ENCODE measurements around the gene CCDC40. TPM values are rescaled to one million over a fixed set of nuclear protein-coding genes. Genes with fewer than 3 reads are reported as not detected.

The CCDC40 gene
- total and polyA plus RNA-seq, 2 donors (not counting 1 experiment from before 2014, with no cell fraction given) = 0.63 to 3.2 TPM

GRCh38 chr17:80112471-80113032 lies 76.1 kb downstream of the CCDC40 start:
- Histone ChIP-seq H3K79me2 (ENCODE audit: control insufficient read depth, insufficient read depth, low read length) (no peaks in the 10 kb centered on the region), H3K4me3 (ENCODE audit: control extremely low read depth in 1 of 5, extremely low read depth in 1 of 5, insufficient read depth in 1 of 5, low read depth in 2 of 5, low read length in 4 of 5) (no peak overlapping the region), H3K9me3 (ENCODE audit: control extremely low read depth in 1 of 3, control insufficient read depth in 2 of 3, insufficient read depth in 1 of 3, low read length in 2 of 3) (peaks cover 0 to 4% (median 0%) of the 10 kb centered on the region in 3 donors), H3K36me3 (replicated peaks in 1 of 2; ENCODE audit: control extremely low read depth in 1 of 2, control insufficient read depth in 1 of 2, extremely low read depth in 1 of 2, insufficient read depth in 2 of 2, low read length in 1 of 2) (no peaks in the 10 kb centered on the region), H3K9ac (ENCODE audit: low read length) (no peak overlapping the region), H3K4me2 (replicated peaks; ENCODE audit: low read depth, low read length, poor library complexity, severe bottlenecking) (peak overlapping the region; percentile 63), H2AFZ (ENCODE audit: insufficient read depth, low read depth, low read length, poor library complexity, severe bottlenecking) (peak overlapping the region; percentile 22), H4K20me1 (ENCODE audit: control insufficient read depth, insufficient read depth, low read length, poor library complexity, severe bottlenecking) (no peaks in the 10 kb centered on the region), H3K27ac (ENCODE audit: low read length in 2 of 2) (no peak overlapping the region), H3K27me3 (replicated peaks in 1 of 4; ENCODE audit: control extremely low read depth in 1 of 4, control insufficient read depth in 3 of 4, insufficient read depth in 4 of 4, low read length in 3 of 4) (no peaks in the 10 kb centered on the region), H3K4me1 (ENCODE audit: control insufficient read depth in 2 of 2, insufficient read depth in 2 of 2, low read length in 2 of 2) (peaks cover 11 to 14% of the 10 kb centered on the region in 2 donors)
- DNase-seq = no peak
- Mint-ChIP-seq H3K27ac (no peak overlapping the region), H3K27me3 (no peaks in the 10 kb centered on the region), H3K9me3 (ENCODE audit: insufficient read depth) (no peaks in the 10 kb centered on the region), H3K4me3 (no peak overlapping the region), H3K4me1 (peaks cover 15% of the 10 kb centered on the region)
- CTCF ChIA-PET = no interaction called here
- intact Hi-C loops (cut with micrococcal nuclease) = no loop called here
- peak; percentile 42 for ATAC-seq (ENCODE audit: low read depth)
- TF ChIP-seq EZH2 (IDR thresholded peaks at IDR 0.05; ENCODE audit: borderline replicate concordance, insufficient read depth, low read depth, low read length, poor library complexity, severe bottlenecking) = no peak
- no peak for TF ChIP-seq CTCF (IDR thresholded peaks at IDR 0.05)
- POLR2A ChIA-PET = no interaction called here
- 83% methylated on average over 24 of the region's 24 CpGs for WGBS (ENCODE audit: insufficient coverage)

- ChIA-PET CTCF (no interaction called here), POLR2A (no interaction called here)
- Mint-ChIP-seq H3K4me1 (peaks cover 15% of the 10 kb centered on the region), H3K27ac (no peak overlapping the region), H3K27me3 (no peaks in the 10 kb centered on the region), H3K9me3 (ENCODE audit: insufficient read depth) (no peaks in the 10 kb centered on the region), H3K4me3 (no peak overlapping the region)
- Histone ChIP-seq H4K20me1 (ENCODE audit: control insufficient read depth, insufficient read depth, low read length, poor library complexity, severe bottlenecking) (no peaks in the 10 kb centered on the region), H3K9me3 (ENCODE audit: control extremely low read depth in 1 of 3, control insufficient read depth in 2 of 3, insufficient read depth in 1 of 3, low read length in 2 of 3) (peaks cover 0 to 4% (median 0%) of the 10 kb centered on the region in 3 donors), H3K4me2 (replicated peaks; ENCODE audit: low read depth, low read length, poor library complexity, severe bottlenecking) (peak overlapping the region; percentile 63), H3K27me3 (replicated peaks in 1 of 4; ENCODE audit: control extremely low read depth in 1 of 4, control insufficient read depth in 3 of 4, insufficient read depth in 4 of 4, low read length in 3 of 4) (no peaks in the 10 kb centered on the region), H3K4me3 (ENCODE audit: control extremely low read depth in 1 of 5, extremely low read depth in 1 of 5, insufficient read depth in 1 of 5, low read depth in 2 of 5, low read length in 4 of 5) (no peak overlapping the region), H3K27ac (ENCODE audit: low read length in 2 of 2) (no peak overlapping the region), H3K36me3 (replicated peaks in 1 of 2; ENCODE audit: control extremely low read depth in 1 of 2, control insufficient read depth in 1 of 2, extremely low read depth in 1 of 2, insufficient read depth in 2 of 2, low read length in 1 of 2) (no peaks in the 10 kb centered on the region), H3K9ac (ENCODE audit: low read length) (no peak overlapping the region), H3K79me2 (ENCODE audit: control insufficient read depth, insufficient read depth, low read length) (no peaks in the 10 kb centered on the region), H2AFZ (ENCODE audit: insufficient read depth, low read depth, low read length, poor library complexity, severe bottlenecking) (peak overlapping the region; percentile 22), H3K4me1 (ENCODE audit: control insufficient read depth in 2 of 2, insufficient read depth in 2 of 2, low read length in 2 of 2) (peaks cover 11 to 14% of the 10 kb centered on the region in 2 donors)
- intact Hi-C loops (cut with micrococcal nuclease) = no loop called here
- WGBS (ENCODE audit: insufficient coverage) = 46% methylated on average over 12 of the region's 20 CpGs
- ATAC-seq (ENCODE audit: low read depth) (peak; percentile 57), DNase-seq (no peak)
- TF ChIP-seq EZH2 (IDR thresholded peaks at IDR 0.05; ENCODE audit: borderline replicate concordance, insufficient read depth, low read depth, low read length, poor library complexity, severe bottlenecking) (no peak), CTCF (IDR thresholded peaks at IDR 0.05) (no peak)
Observed at GRCh38 chr17:80113033-80113484, 76.6 kb downstream of the CCDC40 start.

All from B cell (primary cell).